NB4 (cell line): ENCODE measurements around the gene LOX.

Experiments used
- DNase-seq: peaks from one replicate; pipeline ENCODE4 v3.0.0; 2010; ENCODE audit warnings: low read depth
- H3K4me3 ChIP-seq: one replicate; pipeline ENCODE4 v1.5.1; 2011; ENCODE audit warnings: mild to moderate bottlenecking, low read depth, low read length, moderate library complexity
- MYC ChIP-seq: IDR thresholded peaks from 2 replicates; pipeline ENCODE4 v1.6.1; 2011; ENCODE audit warnings: low read depth, low read length
- POLR2A ChIP-seq: IDR thresholded peaks from 2 replicates; pipeline ENCODE4 v1.6.1; 2011; ENCODE audit warnings: mild to moderate bottlenecking; ENCODE audit not compliant: insufficient read length; ENCODE audit errors: extremely low read depth
- TF ChIP-seq, protein P1 (sequence below): IDR thresholded peaks from 2 replicates; pipeline ENCODE4 v1.6.1; 2011; ENCODE audit warnings: low read depth, low read length
- TF ChIP-seq, protein P2 (sequence below): IDR thresholded peaks from one replicate; pipeline ENCODE4 v1.5.1; 2012; ENCODE audit warnings: low read depth, low read length

LOX gene

DNA sequence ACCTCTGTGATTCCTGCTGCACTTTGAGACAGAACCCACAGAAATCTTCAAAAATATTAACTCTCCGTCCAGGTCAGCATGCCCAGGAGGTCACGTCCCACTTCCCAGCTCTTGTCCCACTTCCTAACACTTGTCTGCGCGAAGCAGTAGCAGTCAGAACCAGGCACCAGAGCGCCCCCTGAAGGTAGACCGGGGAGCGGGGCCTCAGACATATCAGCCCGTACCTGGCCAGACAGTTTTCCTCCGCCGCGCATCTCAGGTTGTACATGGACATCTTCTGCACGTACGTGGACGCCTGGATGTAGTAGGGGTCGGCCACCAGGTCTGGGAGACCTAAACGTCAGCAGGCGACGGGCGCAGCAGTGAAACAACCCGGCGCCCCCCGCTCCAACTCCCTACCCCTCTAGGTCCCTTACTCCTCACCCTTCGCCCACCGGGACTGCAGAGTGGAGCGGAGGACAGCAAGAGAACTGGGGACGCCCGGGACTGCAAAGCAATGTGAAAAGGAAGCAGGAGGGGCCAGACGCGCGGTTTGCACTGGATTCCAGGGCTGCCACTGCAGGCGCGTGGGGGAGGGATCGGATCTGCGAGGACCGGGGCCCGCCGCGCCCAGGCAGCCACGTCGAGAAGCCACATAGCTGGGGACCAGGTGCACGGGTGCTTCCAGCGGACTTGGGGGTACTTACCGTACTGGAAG is 1.2 kb downstream of the LOX start:
- H3K4me3 ChIP-seq, result no peak overlapping the region
- TF ChIP-seq, protein P1, sequence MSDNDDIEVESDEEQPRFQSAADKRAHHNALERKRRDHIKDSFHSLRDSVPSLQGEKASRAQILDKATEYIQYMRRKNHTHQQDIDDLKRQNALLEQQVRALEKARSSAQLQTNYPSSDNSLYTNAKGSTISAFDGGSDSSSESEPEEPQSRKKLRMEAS, result no peak
- TF ChIP-seq, protein P2, sequence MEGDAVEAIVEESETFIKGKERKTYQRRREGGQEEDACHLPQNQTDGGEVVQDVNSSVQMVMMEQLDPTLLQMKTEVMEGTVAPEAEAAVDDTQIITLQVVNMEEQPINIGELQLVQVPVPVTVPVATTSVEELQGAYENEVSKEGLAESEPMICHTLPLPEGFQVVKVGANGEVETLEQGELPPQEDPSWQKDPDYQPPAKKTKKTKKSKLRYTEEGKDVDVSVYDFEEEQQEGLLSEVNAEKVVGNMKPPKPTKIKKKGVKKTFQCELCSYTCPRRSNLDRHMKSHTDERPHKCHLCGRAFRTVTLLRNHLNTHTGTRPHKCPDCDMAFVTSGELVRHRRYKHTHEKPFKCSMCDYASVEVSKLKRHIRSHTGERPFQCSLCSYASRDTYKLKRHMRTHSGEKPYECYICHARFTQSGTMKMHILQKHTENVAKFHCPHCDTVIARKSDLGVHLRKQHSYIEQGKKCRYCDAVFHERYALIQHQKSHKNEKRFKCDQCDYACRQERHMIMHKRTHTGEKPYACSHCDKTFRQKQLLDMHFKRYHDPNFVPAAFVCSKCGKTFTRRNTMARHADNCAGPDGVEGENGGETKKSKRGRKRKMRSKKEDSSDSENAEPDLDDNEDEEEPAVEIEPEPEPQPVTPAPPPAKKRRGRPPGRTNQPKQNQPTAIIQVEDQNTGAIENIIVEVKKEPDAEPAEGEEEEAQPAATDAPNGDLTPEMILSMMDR, result peak; percentile 51
- peak; percentile 45 for DNase-seq

DNA sequence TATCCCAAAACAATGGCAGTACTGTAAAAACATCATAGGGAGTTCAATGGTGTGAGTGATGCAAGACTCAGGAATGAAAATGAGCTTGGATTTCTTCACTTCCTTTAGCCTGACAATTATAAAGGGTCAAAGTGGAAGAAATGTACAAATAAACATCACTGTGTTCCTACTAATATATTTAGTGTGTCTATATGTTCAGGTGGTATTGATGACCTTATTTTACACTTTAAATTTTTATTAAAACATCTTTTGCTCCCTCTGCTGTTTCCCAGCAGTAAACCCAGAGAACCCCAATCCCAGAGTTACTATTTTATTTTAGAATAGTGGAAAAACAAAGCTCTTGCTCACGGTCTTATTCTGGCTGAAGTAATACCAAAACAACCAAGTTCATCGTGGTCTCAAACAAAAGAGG is 2.0 kb downstream of the LOX start:
- TF ChIP-seq, protein P1, result no peak
- TF ChIP-seq MYC (no peak), POLR2A (no peak)
- TF ChIP-seq, protein P2, result no peak
- H3K4me3 ChIP-seq, result no peak overlapping the region
- DNase-seq, result no peak

DNA sequence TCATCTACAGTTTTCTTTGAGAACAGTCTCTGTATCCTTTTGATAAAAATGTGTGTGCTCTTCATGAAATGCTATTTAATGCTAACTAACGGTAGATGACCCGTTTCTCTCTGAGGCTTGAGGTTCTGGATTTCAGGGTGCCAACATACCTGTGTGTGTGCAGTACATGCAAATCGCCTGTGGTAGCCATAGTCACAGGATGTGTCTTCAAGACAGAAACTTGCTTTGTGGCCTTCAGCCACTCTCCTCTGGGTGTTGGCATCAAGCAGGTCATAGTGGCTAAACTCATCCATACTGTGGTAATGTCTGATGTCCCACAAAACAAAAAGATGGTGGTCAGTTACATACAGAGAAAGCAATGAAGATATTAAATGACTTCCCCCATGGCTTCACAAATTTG is 4.2 kb downstream of the LOX start:
- no peak for DNase-seq
- no peak for TF ChIP-seq MYC
- TF ChIP-seq, protein P2, result no peak
- no peak for TF ChIP-seq POLR2A
- TF ChIP-seq, protein P1, result no peak
- H3K4me3 ChIP-seq, result no peak overlapping the region

DNA sequence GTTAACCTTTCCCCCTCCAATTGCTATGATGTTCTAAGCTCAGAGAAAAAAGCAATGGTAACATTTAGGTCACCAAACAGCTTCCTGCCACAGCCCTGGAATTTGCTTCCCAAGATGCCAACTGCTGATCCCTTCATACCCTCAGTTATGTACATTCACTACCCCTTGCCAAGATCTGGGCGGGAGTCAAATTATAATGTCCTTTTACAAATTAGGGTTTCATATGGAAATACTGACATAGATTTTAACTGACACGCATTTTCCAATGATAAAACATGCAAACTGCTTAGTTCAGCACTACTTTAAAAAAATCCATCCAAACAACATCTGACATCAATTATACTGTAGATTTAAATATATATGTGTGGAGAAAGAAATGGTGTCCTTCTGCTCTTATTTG is 5.0 kb downstream of the LOX start:
- no peak for DNase-seq
- TF ChIP-seq, protein P2, result no peak
- TF ChIP-seq, protein P1, result no peak
- TF ChIP-seq MYC (no peak), POLR2A (no peak)

DNA sequence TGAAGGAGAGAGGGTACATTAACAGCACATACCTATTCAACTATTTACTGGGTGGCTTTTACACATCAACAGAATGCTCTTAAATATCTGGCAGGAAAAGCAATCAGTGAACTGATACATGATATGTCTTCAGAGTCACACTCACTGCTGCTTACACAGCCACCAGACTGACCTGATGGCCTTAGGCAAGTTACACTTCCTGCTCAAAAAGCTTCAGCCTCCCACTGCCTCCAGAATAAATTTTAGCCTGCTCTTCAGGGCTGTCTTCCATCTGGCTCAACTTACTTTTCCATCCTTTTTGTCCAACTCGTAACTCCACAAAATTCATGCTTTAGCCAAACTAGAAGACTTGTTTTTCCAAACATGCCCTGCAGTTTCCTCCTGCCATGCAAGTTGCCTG is 10.7 kb downstream of the LOX start:
- DNase-seq, result no peak
- TF ChIP-seq POLR2A (no peak), MYC (no peak)
- TF ChIP-seq, protein P1, result no peak
- TF ChIP-seq, protein P2, result no peak
- H3K4me3 ChIP-seq, result no peak overlapping the region

More for the DNA sequence above, 5.0 kb downstream of the LOX start:
- no peak overlapping the region for H3K4me3 ChIP-seq

DNA sequence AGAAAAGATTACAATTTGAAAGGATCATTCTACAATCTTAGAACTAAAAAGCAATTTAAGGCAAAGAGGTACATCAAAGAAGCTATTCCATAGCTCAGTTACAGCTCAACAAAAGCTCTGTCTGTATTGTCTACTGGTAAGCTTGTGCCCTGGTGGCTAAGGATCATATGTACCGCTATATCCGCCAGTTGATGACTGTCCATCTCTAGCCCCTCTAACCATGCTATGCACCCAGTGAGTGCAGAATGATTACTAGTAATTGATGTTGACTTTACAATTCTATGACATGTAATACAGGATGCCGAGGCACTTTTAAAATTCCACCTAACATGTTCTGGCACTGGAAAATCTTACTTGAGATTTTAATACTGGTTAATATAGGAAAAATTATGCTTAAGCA is 13.1 kb downstream of the LOX start:
- H3K4me3 ChIP-seq, result no peak overlapping the region
- no peak for DNase-seq
- TF ChIP-seq MYC (no peak), POLR2A (no peak)
- TF ChIP-seq, protein P1, result no peak
- TF ChIP-seq, protein P2, result no peak
